NT2/D1 (cell line): Measurements from ENCODE around the gene HOXC10.

Experiments
- SUZ12 ChIP-seq: IDR thresholded peaks from 2 replicates; pipeline ENCODE4 v1.6.1; 2011; ENCODE audit not compliant: insufficient read length, insufficient read depth; ENCODE audit errors: extremely low read depth
- YY1 ChIP-seq: IDR thresholded peaks from 2 replicates; pipeline ENCODE4 v1.6.1; 2011; ENCODE audit not compliant: insufficient read length, insufficient read depth
- ZNF274 ChIP-seq: IDR thresholded peaks from 2 replicates; pipeline ENCODE4 v1.6.1; 2011; ENCODE audit warnings: mild to moderate bottlenecking, low read depth, low read length

- TF ChIP-seq SUZ12: peak; percentile 23
- no peak for TF ChIP-seq ZNF274
- no peak for TF ChIP-seq YY1
These were observed 31.6 kb downstream of the HOXC10 start for GRCh38 chr12:54016478-54016964.
